ENCODE results near the gene ZNF708. TPM values are rescaled to one million over a fixed set of nuclear protein-coding genes. Genes with fewer than 3 reads are reported as not detected.
"Not testable (repeated sequence)": the region's sequence is repeated elsewhere in the genome, so short reads cannot be mapped to it uniquely, and the experiment has no call there.

The ZNF708 gene
- total RNA-seq, 1 donor: 10.9 TPM

DNA sequence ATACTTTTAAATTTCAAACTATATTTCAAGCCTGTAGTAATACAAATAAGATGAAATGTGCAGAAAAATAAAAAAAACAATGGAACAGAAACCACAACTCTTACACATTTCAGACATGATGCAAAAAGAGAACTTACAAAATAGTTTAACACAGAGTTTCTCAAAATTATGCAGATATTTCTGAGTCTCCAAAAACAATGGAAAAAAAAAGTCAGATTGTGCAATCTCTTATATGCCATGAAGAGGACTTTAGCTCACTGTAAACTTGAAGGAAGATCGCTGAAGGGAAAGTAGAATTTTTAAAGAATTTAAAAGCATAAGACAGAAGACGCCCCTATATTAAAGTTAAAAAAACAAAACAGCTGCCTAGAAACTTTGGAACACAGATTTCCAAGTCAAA, 20.4 kb downstream of the ZNF708 start:
- TF ChIP-seq, protein P1, sequence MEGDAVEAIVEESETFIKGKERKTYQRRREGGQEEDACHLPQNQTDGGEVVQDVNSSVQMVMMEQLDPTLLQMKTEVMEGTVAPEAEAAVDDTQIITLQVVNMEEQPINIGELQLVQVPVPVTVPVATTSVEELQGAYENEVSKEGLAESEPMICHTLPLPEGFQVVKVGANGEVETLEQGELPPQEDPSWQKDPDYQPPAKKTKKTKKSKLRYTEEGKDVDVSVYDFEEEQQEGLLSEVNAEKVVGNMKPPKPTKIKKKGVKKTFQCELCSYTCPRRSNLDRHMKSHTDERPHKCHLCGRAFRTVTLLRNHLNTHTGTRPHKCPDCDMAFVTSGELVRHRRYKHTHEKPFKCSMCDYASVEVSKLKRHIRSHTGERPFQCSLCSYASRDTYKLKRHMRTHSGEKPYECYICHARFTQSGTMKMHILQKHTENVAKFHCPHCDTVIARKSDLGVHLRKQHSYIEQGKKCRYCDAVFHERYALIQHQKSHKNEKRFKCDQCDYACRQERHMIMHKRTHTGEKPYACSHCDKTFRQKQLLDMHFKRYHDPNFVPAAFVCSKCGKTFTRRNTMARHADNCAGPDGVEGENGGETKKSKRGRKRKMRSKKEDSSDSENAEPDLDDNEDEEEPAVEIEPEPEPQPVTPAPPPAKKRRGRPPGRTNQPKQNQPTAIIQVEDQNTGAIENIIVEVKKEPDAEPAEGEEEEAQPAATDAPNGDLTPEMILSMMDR (IDR thresholded peaks at IDR 0.05; ENCODE audit: extremely low read depth, low read depth, low read length): no peak
- H3K27ac ChIP-seq (ENCODE audit: low read depth, low read length): no peak overlapping the region
- H3K9me3 ChIP-seq (ENCODE audit: low read depth, low read length): no peaks in the 10 kb centered on the region
- H3K27me3 ChIP-seq (ENCODE audit: insufficient read depth, low read length): no peaks in the 10 kb centered on the region
- H3K79me2 ChIP-seq (ENCODE audit: insufficient read depth, low read length): peaks cover 37% of the 10 kb centered on the region
- no peaks in the 10 kb centered on the region for H4K20me1 ChIP-seq (ENCODE audit: insufficient read depth, low read length)
- H3K4me1 ChIP-seq (ENCODE audit: insufficient read depth, low read length): no peaks in the 10 kb centered on the region
- peaks cover 25% of the 10 kb centered on the region for H3K36me3 ChIP-seq (ENCODE audit: insufficient read depth, low read length)
- H3K4me2 ChIP-seq (ENCODE audit: insufficient read depth, low read length): no peak overlapping the region
- no peak overlapping the region for H3K4me3 ChIP-seq (ENCODE audit: insufficient read depth, low read length)
- H2AFZ ChIP-seq (ENCODE audit: low read length): no peak overlapping the region
- DNase-seq (ENCODE audit: insufficient read length, low spot score, missing footprints): no peak

DNA sequence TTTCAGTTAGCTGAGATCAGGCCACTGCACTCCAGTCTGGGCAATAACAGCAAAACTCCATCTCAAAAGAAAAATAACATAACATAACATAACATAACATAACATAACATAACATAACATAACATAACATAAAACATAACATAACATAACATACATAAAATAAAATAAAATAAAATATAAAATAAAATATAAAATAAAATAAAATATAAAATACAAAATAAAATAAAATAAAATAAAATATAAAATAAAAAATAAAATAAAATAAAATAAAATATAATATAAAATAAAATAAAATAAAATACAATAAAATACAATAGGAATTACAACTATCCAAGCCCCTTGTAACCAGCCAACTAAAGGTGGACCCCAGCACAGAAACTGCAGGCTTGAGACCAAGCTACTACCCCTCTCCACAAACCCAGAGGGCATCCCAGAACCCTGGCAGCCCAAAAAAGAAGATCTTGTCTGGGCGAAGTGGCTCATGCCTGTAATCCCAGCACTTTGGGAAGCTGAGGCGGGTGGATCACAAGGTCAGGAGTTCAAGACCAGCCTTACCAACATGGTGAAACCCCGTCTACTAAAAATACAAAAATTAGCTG, 22.2 kb downstream of the ZNF708 start:
- not testable (repeated sequence) for H4K20me1 ChIP-seq (ENCODE audit: insufficient read depth, low read length); H3K4me3 ChIP-seq (ENCODE audit: insufficient read depth, low read length); H2AFZ ChIP-seq (ENCODE audit: low read length); H3K4me2 ChIP-seq (ENCODE audit: insufficient read depth, low read length); H3K4me1 ChIP-seq (ENCODE audit: insufficient read depth, low read length); H3K27me3 ChIP-seq (ENCODE audit: insufficient read depth, low read length); DNase-seq (ENCODE audit: insufficient read length, low spot score, missing footprints); H3K27ac ChIP-seq (ENCODE audit: low read depth, low read length); H3K9me3 ChIP-seq (ENCODE audit: low read depth, low read length)
- Histone ChIP-seq H3K36me3 (ENCODE audit: insufficient read depth, low read length) (peaks cover 36% of the 10 kb centered on the region), H3K79me2 (ENCODE audit: insufficient read depth, low read length) (peaks cover 21% of the 10 kb centered on the region)

DNA sequence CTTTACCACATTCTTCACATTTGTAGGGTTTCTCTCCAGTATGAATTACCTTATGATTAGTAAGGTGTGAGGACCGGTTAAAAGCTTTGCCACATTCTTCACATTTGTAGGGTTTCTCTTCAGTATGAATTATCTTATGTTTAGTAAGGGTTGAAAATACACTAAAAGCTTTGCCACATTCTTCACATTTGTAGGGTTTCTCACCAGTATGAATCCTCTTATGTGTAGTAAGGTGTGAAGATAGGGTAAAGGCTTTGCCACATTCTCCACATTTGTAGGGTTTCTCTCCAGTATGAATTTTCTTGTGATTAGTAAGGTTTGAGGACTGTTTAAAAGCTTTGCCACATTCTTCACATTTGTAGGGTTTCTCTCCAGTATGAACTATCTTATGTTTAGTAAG, 35.4 kb downstream of the ZNF708 start:
- H4K20me1 ChIP-seq (ENCODE audit: insufficient read depth, low read length); H3K27ac ChIP-seq (ENCODE audit: low read depth, low read length); H3K4me2 ChIP-seq (ENCODE audit: insufficient read depth, low read length); H3K27me3 ChIP-seq (ENCODE audit: insufficient read depth, low read length); H3K4me3 ChIP-seq (ENCODE audit: insufficient read depth, low read length); DNase-seq (ENCODE audit: insufficient read length, low spot score, missing footprints); H2AFZ ChIP-seq (ENCODE audit: low read length); H3K79me2 ChIP-seq (ENCODE audit: insufficient read depth, low read length); H3K4me1 ChIP-seq (ENCODE audit: insufficient read depth, low read length): not testable (repeated sequence)
- peaks cover 25% of the 10 kb centered on the region for H3K36me3 ChIP-seq (ENCODE audit: insufficient read depth, low read length)
- H3K9me3 ChIP-seq (ENCODE audit: low read depth, low read length): peaks cover 15% of the 10 kb centered on the region

DNA sequence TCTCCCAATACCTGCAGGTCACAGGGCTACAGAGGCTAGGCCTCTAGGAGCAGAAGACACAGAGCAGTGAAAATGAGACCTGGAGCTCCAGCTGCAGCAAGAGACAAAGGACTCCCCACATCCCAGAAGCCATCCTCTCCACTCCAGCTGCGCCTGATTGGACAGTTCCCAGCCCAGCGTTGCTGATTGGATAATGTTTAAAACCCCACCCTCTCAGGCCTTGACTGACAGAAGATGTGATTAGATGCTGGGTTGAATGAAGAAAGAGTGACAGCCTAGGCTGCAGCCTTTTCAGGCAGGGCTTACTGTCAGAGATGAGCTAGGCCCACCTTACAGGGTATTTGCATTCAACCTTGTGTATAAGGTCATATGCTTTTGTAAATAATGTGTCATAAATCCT, 59.4 kb downstream of the ZNF708 start:
- H3K79me2 ChIP-seq (ENCODE audit: insufficient read depth, low read length): no peaks in the 10 kb centered on the region
- no peaks in the 10 kb centered on the region for H3K4me1 ChIP-seq (ENCODE audit: insufficient read depth, low read length)
- TF ChIP-seq, protein P1 (IDR thresholded peaks at IDR 0.05; ENCODE audit: extremely low read depth, low read depth, low read length): no peak
- H3K36me3 ChIP-seq (ENCODE audit: insufficient read depth, low read length): no peaks in the 10 kb centered on the region
- H3K27me3 ChIP-seq (ENCODE audit: insufficient read depth, low read length): no peaks in the 10 kb centered on the region
- no peaks in the 10 kb centered on the region for H4K20me1 ChIP-seq (ENCODE audit: insufficient read depth, low read length)
- DNase-seq (ENCODE audit: insufficient read length, low spot score, missing footprints): peak; percentile 41
- H3K27ac ChIP-seq (ENCODE audit: low read depth, low read length): no peak overlapping the region
- H3K4me2 ChIP-seq (ENCODE audit: insufficient read depth, low read length): no peak overlapping the region
- no peaks in the 10 kb centered on the region for H3K9me3 ChIP-seq (ENCODE audit: low read depth, low read length)
- no peak overlapping the region for H3K4me3 ChIP-seq (ENCODE audit: insufficient read depth, low read length)
- no peak overlapping the region for H2AFZ ChIP-seq (ENCODE audit: low read length)

DNA sequence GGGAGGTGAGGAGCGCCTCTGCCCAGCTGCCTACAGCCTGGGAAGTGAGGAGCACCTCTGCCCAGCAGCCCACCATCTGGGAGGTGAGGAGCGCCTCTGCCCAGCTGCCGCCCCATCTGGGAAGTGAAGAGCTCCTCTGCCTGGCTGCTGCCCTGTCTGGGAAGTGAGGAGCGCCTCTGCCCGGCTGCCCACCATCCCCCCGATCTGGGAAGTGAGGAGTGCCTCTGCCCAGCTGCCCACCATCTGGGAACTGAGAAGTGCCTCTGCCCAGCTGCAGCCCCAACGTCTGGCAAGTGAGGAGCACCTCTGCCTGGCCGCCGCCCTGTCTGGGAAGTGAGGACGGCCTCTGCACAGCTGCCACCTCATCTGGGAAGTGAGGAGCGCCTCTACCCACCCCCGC, 64.3 kb downstream of the ZNF708 start:
- DNase-seq (ENCODE audit: insufficient read length, low spot score, missing footprints): no peak
- Histone ChIP-seq H3K4me2 (ENCODE audit: insufficient read depth, low read length) (no peak overlapping the region), H3K27me3 (ENCODE audit: insufficient read depth, low read length) (no peaks in the 10 kb centered on the region), H3K79me2 (ENCODE audit: insufficient read depth, low read length) (no peaks in the 10 kb centered on the region), H3K27ac (ENCODE audit: low read depth, low read length) (no peak overlapping the region), H3K9me3 (ENCODE audit: low read depth, low read length) (no peaks in the 10 kb centered on the region), H3K4me1 (ENCODE audit: insufficient read depth, low read length) (no peaks in the 10 kb centered on the region), H3K36me3 (ENCODE audit: insufficient read depth, low read length) (no peaks in the 10 kb centered on the region), H3K4me3 (ENCODE audit: insufficient read depth, low read length) (no peak overlapping the region), H2AFZ (ENCODE audit: low read length) (no peak overlapping the region), H4K20me1 (ENCODE audit: insufficient read depth, low read length) (no peaks in the 10 kb centered on the region)
- TF ChIP-seq, protein P1 (IDR thresholded peaks at IDR 0.05; ENCODE audit: extremely low read depth, low read depth, low read length): no peak
